ENCODE results near the gene SERTAD3. TPM values are rescaled to one million over a fixed set of nuclear protein-coding genes. Genes with fewer than 3 reads are reported as not detected.

The SERTAD3 gene
- total and polyA plus RNA-seq, 2 of the 8 experiments (the other 6 are each of a cell fraction or from before 2014, with no cell fraction given) = 15.1 to 32.1 TPM

DNA sequence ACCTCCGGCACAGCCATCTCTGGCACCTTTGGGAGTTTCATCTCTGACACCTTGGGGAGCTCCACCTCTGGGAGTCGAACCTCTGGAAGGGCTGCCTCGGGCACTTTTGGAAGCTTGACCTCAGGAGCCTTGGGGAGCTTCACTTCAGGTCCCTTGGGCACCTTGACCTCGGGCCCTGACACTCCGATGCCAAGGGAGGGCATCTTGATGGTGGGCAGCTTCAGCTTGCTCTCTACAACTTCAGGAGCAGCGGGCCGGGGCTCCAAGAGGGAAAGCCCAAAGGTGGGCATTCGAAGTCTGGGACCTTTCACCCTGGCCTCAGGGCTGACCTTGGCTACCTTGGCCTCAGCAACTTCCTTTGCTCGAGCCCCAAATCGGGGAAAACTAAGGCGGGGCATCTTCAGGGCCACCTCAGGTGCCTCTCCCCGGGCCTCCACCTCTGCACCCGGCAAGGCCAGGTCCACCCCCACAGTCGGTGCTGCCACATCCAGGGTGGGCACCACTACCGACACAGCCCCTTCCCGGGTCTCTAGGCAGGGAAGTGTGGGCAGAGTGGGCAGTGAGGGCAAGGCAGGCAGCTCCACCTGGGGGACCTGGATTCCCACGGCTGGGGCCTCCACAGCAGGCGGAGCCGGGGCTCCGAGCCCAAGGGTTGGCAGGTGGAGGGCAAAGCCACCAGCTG, 47.1 kb downstream of the SERTAD3 start:
- WGBS, 2 experiments (ENCODE audit: extremely low coverage in 1 of 2, insufficient coverage in 1 of 2, insufficient read length in 1 of 2, insufficient replicate concordance in 2 of 2, low coverage in 1 of 2, low lambda C conversion rate in 2 of 2, missing lambda C conversion rate in 1 of 2) = 88% methylated on average over 15 of the region's 20 CpGs; no CpG with 5 or more reads in 1 of the 2 experiments
- TF ChIP-seq ZNF274 (IDR thresholded peaks at IDR 0.05; ENCODE audit: borderline replicate concordance, extremely low read depth, low read length) = no peak
- TF ChIP-seq EP300 (IDR thresholded peaks at IDR 0.05; ENCODE audit: borderline replicate concordance in 1 of 2, low read depth in 2 of 2, low read length in 2 of 2) = no peak
- TF ChIP-seq EGR1 (IDR thresholded peaks at IDR 0.05; ENCODE audit: borderline replicate concordance, low read depth, low read length) = no peak
- no peak for TF ChIP-seq RXRA (IDR thresholded peaks at IDR 0.05; ENCODE audit: insufficient read depth, low read depth, low read length)
- no peak for TF ChIP-seq HDAC6 (IDR thresholded peaks at IDR 0.05; ENCODE audit: low read depth, low read length)
- no peak for TF ChIP-seq SUZ12 (IDR thresholded peaks at IDR 0.05; ENCODE audit: low read length)
- no peak for TF ChIP-seq YY1 (IDR thresholded peaks at IDR 0.05; ENCODE audit: low read depth, low read length)
- TF ChIP-seq, protein P1, sequence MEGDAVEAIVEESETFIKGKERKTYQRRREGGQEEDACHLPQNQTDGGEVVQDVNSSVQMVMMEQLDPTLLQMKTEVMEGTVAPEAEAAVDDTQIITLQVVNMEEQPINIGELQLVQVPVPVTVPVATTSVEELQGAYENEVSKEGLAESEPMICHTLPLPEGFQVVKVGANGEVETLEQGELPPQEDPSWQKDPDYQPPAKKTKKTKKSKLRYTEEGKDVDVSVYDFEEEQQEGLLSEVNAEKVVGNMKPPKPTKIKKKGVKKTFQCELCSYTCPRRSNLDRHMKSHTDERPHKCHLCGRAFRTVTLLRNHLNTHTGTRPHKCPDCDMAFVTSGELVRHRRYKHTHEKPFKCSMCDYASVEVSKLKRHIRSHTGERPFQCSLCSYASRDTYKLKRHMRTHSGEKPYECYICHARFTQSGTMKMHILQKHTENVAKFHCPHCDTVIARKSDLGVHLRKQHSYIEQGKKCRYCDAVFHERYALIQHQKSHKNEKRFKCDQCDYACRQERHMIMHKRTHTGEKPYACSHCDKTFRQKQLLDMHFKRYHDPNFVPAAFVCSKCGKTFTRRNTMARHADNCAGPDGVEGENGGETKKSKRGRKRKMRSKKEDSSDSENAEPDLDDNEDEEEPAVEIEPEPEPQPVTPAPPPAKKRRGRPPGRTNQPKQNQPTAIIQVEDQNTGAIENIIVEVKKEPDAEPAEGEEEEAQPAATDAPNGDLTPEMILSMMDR (IDR thresholded peaks at IDR 0.05; ENCODE audit: control extremely low read depth in 1 of 3, insufficient read depth in 1 of 3, low read depth in 1 of 3, low read length in 3 of 3) = no peak
- TF ChIP-seq BCL11A (IDR thresholded peaks at IDR 0.05; ENCODE audit: low read depth in 2 of 2, low read length in 2 of 2) = no peak
- no peak for TF ChIP-seq SIX5 (IDR thresholded peaks at IDR 0.05; ENCODE audit: low read depth, low read length)

More for the DNA sequence above, 47.1 kb downstream of the SERTAD3 start:
- H2BK120ac ChIP-seq (replicated peaks; ENCODE audit: low read depth, low read length) = no peak overlapping the region
- H3K56ac ChIP-seq (replicated peaks; ENCODE audit: insufficient read length, low read depth, low read length) = no peak overlapping the region
- no peak overlapping the region for H3K14ac ChIP-seq (ENCODE audit: insufficient read length)
- H3K4ac ChIP-seq (replicated peaks; ENCODE audit: insufficient read length, low read depth, low read length) = no peak overlapping the region
- CTCF ChIA-PET (ENCODE audit: partially characterized antibody) = interaction anchor here (0.7 to 2.5 kb wide), 10 partner anchors 9 to 257 kb away, joined by 3 to 12 read pairs (median 3); no protein-coding TSS in a partner anchor
- no peak overlapping the region for H4K91ac ChIP-seq (replicated peaks; ENCODE audit: insufficient read length, low read length)
- no peak overlapping the region for H3K27ac ChIP-seq (ENCODE audit: low read depth, low read length)
- no peak overlapping the region for H3K4me3 ChIP-seq (ENCODE audit: extremely low read depth in 1 of 4, insufficient read depth in 2 of 4, low read depth in 3 of 4, low read length in 4 of 4)
- no peak overlapping the region for H2BK5ac ChIP-seq (ENCODE audit: low read depth, low read length)
- H2BK20ac ChIP-seq (ENCODE audit: low read length) = no peak overlapping the region
- no peaks in the 10 kb centered on the region for H3K36me3 ChIP-seq (ENCODE audit: control insufficient read depth in 2 of 4, insufficient read depth in 4 of 4, low read length in 3 of 4)
- no peak overlapping the region for H3K4me2 ChIP-seq (ENCODE audit: insufficient read depth in 1 of 2, low read depth in 2 of 2, low read length in 2 of 2)
- no peak overlapping the region for H3K23ac ChIP-seq (ENCODE audit: insufficient read length)
- no peak for FAIRE-seq
- peaks cover 0 to 1% of the 10 kb centered on the region in 2 experiments for H4K20me1 ChIP-seq (replicated peaks in 1 of 2; ENCODE audit: control insufficient read depth in 1 of 2, insufficient read depth in 2 of 2, low read length in 2 of 2)
- H3K23me2 ChIP-seq (ENCODE audit: low read depth, low read length) = peaks cover 3% of the 10 kb centered on the region; the same call in 1 of the 2 replicates
- no peak overlapping the region for H2AFZ ChIP-seq (ENCODE audit: low read length)
- H2AK5ac ChIP-seq (ENCODE audit: low read depth, low read length) = no peak overlapping the region
- H3K18ac ChIP-seq (ENCODE audit: extremely low read depth, low read length) = no peak overlapping the region
- no peaks in the 10 kb centered on the region for H3K79me2 ChIP-seq (ENCODE audit: control insufficient read depth in 1 of 2, insufficient read depth in 2 of 2, low read length in 2 of 2)
- peaks cover 0 to 8% (median 5%) of the 10 kb centered on the region in 4 experiments; a peak in 6 of 7 replicates for H3K27me3 ChIP-seq (replicated peaks in 1 of 4; ENCODE audit: control insufficient read depth in 3 of 4, extremely low read depth in 1 of 4, insufficient read depth in 3 of 4, low read length in 3 of 4)
- no peaks in the 10 kb centered on the region for H3K9me3 ChIP-seq (ENCODE audit: insufficient read depth in 2 of 2, low read depth in 1 of 2, low read length in 1 of 2)
- POLR2A ChIA-PET (ENCODE audit: partially characterized antibody) = interaction anchor here (0.7 to 5.4 kb wide), 5 partner anchors 11 to 36 kb away, joined by 3 to 24 read pairs (median 4); no protein-coding TSS in a partner anchor
- DNase-seq (ENCODE audit: low read depth in 1 of 2, low spot score in 2 of 2) = no peak
- no peak overlapping the region; the same call in 1 of the 2 replicates for H2BK15ac ChIP-seq (ENCODE audit: low read length)
- no peak overlapping the region for H4K8ac ChIP-seq (ENCODE audit: extremely low read depth, insufficient read depth, low read length)
- H3K4me1 ChIP-seq (replicated peaks in 1 of 4; ENCODE audit: control insufficient read depth in 3 of 4, insufficient read depth in 4 of 4, low read length in 3 of 4) = peaks cover 0 to 5% (median 4%) of the 10 kb centered on the region in 4 experiments; a peak in 5 of 7 replicates
- no peak overlapping the region for H4K5ac ChIP-seq (ENCODE audit: insufficient read length, low read depth, low read length)
- H3K79me1 ChIP-seq (ENCODE audit: low read depth, low read length) = no peaks in the 10 kb centered on the region
- no peak overlapping the region for H3K9ac ChIP-seq (replicated peaks in 1 of 4; ENCODE audit: extremely low read depth in 1 of 4, low read depth in 3 of 4, low read length in 3 of 4)
- H2BK12ac ChIP-seq (ENCODE audit: low read depth, low read length) = no peak overlapping the region
